Endothelial cell of umbilical vein (primary cell): ENCODE measurements around the gene MSH6. TPM values are rescaled to one million over a fixed set of nuclear protein-coding genes. Genes with fewer than 3 reads are reported as not detected.

Experiments used
- BruUV-seq: library from RNA; stranded (reverse); fragments of 400-500 nt; replicated peaks from 2 replicates; lab custom pipeline; 2021; lab: Mats Ljungman, UMichigan
- CTCF ChIA-PET: fragments of 300-600, 350-600 bp; sonication (Branson Sonifier 250); formaldehyde crosslinking; loops from one replicate; lab custom pipeline; 2021; ENCODE audit warnings: antibody characterized with exemption, inconsistent platforms; lab: Charles Lee
- POLR2A ChIA-PET: fragments of 300-600, 350-600 bp; sonication (Branson Sonifier 250); formaldehyde crosslinking; loops from one replicate; lab custom pipeline; 2021; ENCODE audit warnings: antibody characterized with exemption, inconsistent platforms; lab: Charles Lee
- DNase-seq: peaks from one replicate; pipeline ENCODE4 v3.0.0-alpha.2; 2011; ENCODE audit warnings: low read depth, low spot score
- FAIRE-seq: peaks from 2 replicates; lab custom pipeline; 2011; peaks lifted over from hg19 to GRCh38; lab: Jason Lieb, UNC
- H2AFZ ChIP-seq: 2 replicates; pipeline ENCODE4 v1.6.0; 2012; ENCODE audit warnings: low read depth, low read length, control low read depth, inconsistent platforms
- H3K27ac ChIP-seq: 2 replicates; pipeline ENCODE4 v1.5.1; 2011; ENCODE audit warnings: low read depth, mild to moderate bottlenecking, control low read depth, low read length, moderate library complexity; ENCODE audit not compliant: insufficient read depth
- H3K27me3 ChIP-seq, 2 experiments: 2 replicates each; pipeline versions ENCODE4 v1.6.0 to v1.6.1; 2011; ENCODE audit warnings: low read length in 2 of 2, mixed read lengths in 1 of 2; ENCODE audit not compliant: control insufficient read depth in 2 of 2, insufficient read depth in 2 of 2
- H3K36me3 ChIP-seq, 2 experiments: 2 replicates in 1 of 2; 3 replicates in 1 of 2; pipeline ENCODE4 v1.5.1; 2011; ENCODE audit warnings: low read length in 2 of 2, mild to moderate bottlenecking in 1 of 2, moderate library complexity in 1 of 2; ENCODE audit not compliant: control insufficient read depth in 2 of 2, insufficient read depth in 2 of 2; ENCODE audit errors: extremely low read depth in 1 of 2
- H3K4me1 ChIP-seq: 3 replicates; pipeline ENCODE4 v1.5.1; 2011; ENCODE audit warnings: mild to moderate bottlenecking, low read length; ENCODE audit not compliant: control insufficient read depth, insufficient read depth; ENCODE audit errors: extremely low read depth
- H3K4me2 ChIP-seq: 2 replicates; pipeline ENCODE4 v1.6.1; 2011; ENCODE audit warnings: low read length, control low read depth, mixed read lengths; ENCODE audit not compliant: insufficient read depth
- H3K4me3 ChIP-seq, 3 experiments: fragments of 200-600 bp in 1 of 3; sonication (generic), shearing (Covaris generic) in 1 of 3; replicated peaks in 1 of 3; 2 replicates each; pipeline ENCODE4 v1.5.1; 2011 to 2016; ENCODE audit warnings: control low read depth in 3 of 3, low read length in 3 of 3, mild to moderate bottlenecking in 2 of 3, inconsistent platforms in 1 of 3, low read depth in 1 of 3, moderate library complexity in 1 of 3; ENCODE audit not compliant: insufficient read depth in 1 of 3
- H3K79me2 ChIP-seq: 2 replicates; pipeline ENCODE4 v1.6.0; 2012; ENCODE audit warnings: low read length, inconsistent platforms; ENCODE audit not compliant: control insufficient read depth, insufficient read depth
- H3K9ac ChIP-seq: replicated peaks from 2 replicates; pipeline ENCODE3; 2011; ENCODE audit warnings: low read length, control low read depth; ENCODE audit not compliant: insufficient read depth; ENCODE audit errors: extremely low read depth
- H3K9me1 ChIP-seq: replicated peaks from 3 replicates; pipeline ENCODE4 v1.6.0; 2011; ENCODE audit warnings: mild to moderate bottlenecking, low read length; ENCODE audit not compliant: control insufficient read depth, insufficient read depth; ENCODE audit errors: extremely low read depth
- H3K9me3 ChIP-seq: replicated peaks from 2 replicates; pipeline ENCODE4 v1.5.1; 2012; ENCODE audit warnings: low read length, inconsistent platforms; ENCODE audit not compliant: control insufficient read depth, insufficient read depth
- H4K20me1 ChIP-seq: replicated peaks from 2 replicates; pipeline ENCODE3; 2011; ENCODE audit warnings: mild to moderate bottlenecking, low read length; ENCODE audit not compliant: control insufficient read depth, insufficient read depth; ENCODE audit errors: extremely low read depth
- CTCF ChIP-seq, 2 donors: IDR thresholded peaks; 1 replicate in 1 of 2; 2 replicates in 1 of 2; pipeline ENCODE4 v1.5.1; 2011; ENCODE audit warnings: low read length in 2 of 2, mild to moderate bottlenecking in 2 of 2, moderate library complexity in 2 of 2, control low read depth in 1 of 2, inconsistent platforms in 1 of 2, low read depth in 1 of 2; ENCODE audit not compliant: insufficient read depth in 1 of 2; ENCODE audit errors: extremely low read depth in 1 of 2
- EZH2 ChIP-seq: IDR thresholded peaks from 2 replicates; pipeline ENCODE4 v1.6.1; 2012; ENCODE audit warnings: borderline replicate concordance, low read depth, mild to moderate bottlenecking, moderate library complexity, low read length, inconsistent platforms; ENCODE audit not compliant: severe bottlenecking
- FOS ChIP-seq: IDR thresholded peaks from 2 replicates; pipeline ENCODE4 v1.6.1; 2011; ENCODE audit warnings: mild to moderate bottlenecking, low read length, moderate library complexity, borderline replicate concordance; ENCODE audit not compliant: insufficient read depth
- GATA2 ChIP-seq: IDR thresholded peaks from 2 replicates; pipeline ENCODE4 v1.7.0; 2011; ENCODE audit warnings: low read depth, mild to moderate bottlenecking, moderate library complexity, mixed read lengths, low read length; ENCODE audit not compliant: insufficient read length, insufficient read depth
- JUN ChIP-seq: IDR thresholded peaks from 2 replicates; pipeline ENCODE4 v1.6.1; 2011; ENCODE audit warnings: borderline replicate concordance, low read depth; ENCODE audit not compliant: insufficient read length, insufficient read depth
- MAX ChIP-seq: IDR thresholded peaks from 2 replicates; pipeline ENCODE4 v1.6.1; 2011; ENCODE audit not compliant: insufficient read depth, insufficient read length
- MYC ChIP-seq: IDR thresholded peaks from one replicate; pipeline ENCODE4 v1.6.1; 2011; ENCODE audit warnings: mild to moderate bottlenecking, low read depth, low read length
- POLR2A ChIP-seq: IDR thresholded peaks from 2 replicates; pipeline ENCODE4 v1.6.1; 2012; ENCODE audit warnings: low read depth, mild to moderate bottlenecking, control low read depth, low read length
- POLR2AphosphoS5 ChIP-seq: IDR thresholded peaks from 2 replicates; pipeline ENCODE4 v1.6.1; 2012; ENCODE audit warnings: low read depth, mild to moderate bottlenecking, control low read depth, low read length, moderate library complexity; ENCODE audit not compliant: insufficient read depth
- dilution Hi-C: fragments of 300-500 bp; cut with MboI; formaldehyde crosslinking; loops from one replicate; pipeline ENCODE4 v1.15.0; 2019; ENCODE audit warnings: low sequenced_read_pairs; ENCODE audit not compliant: extremely low pct_ligation_motif_present
- intact Hi-C: fragments of 100-400 bp; cut with micrococcal nuclease; formaldehyde crosslinking; loops from one replicate; pipeline ENCODE4 v1.10.0; 2022
- polyA plus RNA-seq, 4 experiments: library from polyadenylated mRNA; depleted of rRNA in 3 of 4; stranded (reverse) in 3 of 4; unstranded in 1 of 4; fragments of >200 nt; gene quantifications; 2 replicates each; pipeline versions ENCODE4 v1.2.1 to v1.2.3, GENCODE V29; 2011 to 2012; ENCODE audit warnings: missing spikeins in 1 of 4
- total RNA-seq: library from RNA; stranded (reverse); gene quantifications from 2 replicates; pipeline ENCODE4 v1.2.3, GENCODE V29; 2021

The MSH6 gene
- total and polyA plus RNA-seq, 2 donors (not counting 3 experiments of a cell fraction or from before 2014, with no cell fraction given): 11.9 to 74.0 TPM

- CTCF ChIA-PET: interaction anchor here (1.4 kb wide), 1 partner anchor 12 kb away, joined by 5 read pairs; no protein-coding TSS in a partner anchor
- peaks cover 17 to 25% of the 10 kb centered on the region in 2 experiments for H3K36me3 ChIP-seq
- no peak overlapping the region for H3K4me2 ChIP-seq
- no peak overlapping the region for H3K4me3 ChIP-seq
- dilution Hi-C loops (no loop called here), intact Hi-C loops (no loop called here)
- DNase-seq (no peak), FAIRE-seq (no peak)
- no peaks in the 10 kb centered on the region for H3K79me2 ChIP-seq
- no peaks in the 10 kb centered on the region for H3K4me1 ChIP-seq
- H3K9ac ChIP-seq: no peak overlapping the region
- POLR2A ChIA-PET: no interaction called here
- H3K27ac ChIP-seq: no peak overlapping the region
- no peak for TF ChIP-seq POLR2AphosphoS5
- TF ChIP-seq EZH2: no peak
- TF ChIP-seq MAX: no peak
- TF ChIP-seq FOS: no peak
- TF ChIP-seq JUN: no peak
- no peak for TF ChIP-seq MYC
- TF ChIP-seq CTCF (IDR thresholded peaks at IDR 0.05; ENCODE audit: extremely low read depth in 1 of 2, insufficient read depth in 1 of 2, low read depth in 1 of 2, low read length in 2 of 2): no peak
- TF ChIP-seq POLR2A: no peak
- no peak for TF ChIP-seq GATA2
- no peaks in the 10 kb centered on the region for H3K27me3 ChIP-seq
- H2AFZ ChIP-seq: no peak overlapping the region
- no TSS peak for BruUV-seq
- H3K9me1 ChIP-seq: no peaks in the 10 kb centered on the region
- H4K20me1 ChIP-seq: no peaks in the 10 kb centered on the region
- H3K9me3 ChIP-seq: no peaks in the 10 kb centered on the region
These were observed 32.8 kb downstream of the MSH6 start for GRCh38 chr2:47815764-47816163.
